Measurements from ENCODE around the gene AK4.

DNA sequence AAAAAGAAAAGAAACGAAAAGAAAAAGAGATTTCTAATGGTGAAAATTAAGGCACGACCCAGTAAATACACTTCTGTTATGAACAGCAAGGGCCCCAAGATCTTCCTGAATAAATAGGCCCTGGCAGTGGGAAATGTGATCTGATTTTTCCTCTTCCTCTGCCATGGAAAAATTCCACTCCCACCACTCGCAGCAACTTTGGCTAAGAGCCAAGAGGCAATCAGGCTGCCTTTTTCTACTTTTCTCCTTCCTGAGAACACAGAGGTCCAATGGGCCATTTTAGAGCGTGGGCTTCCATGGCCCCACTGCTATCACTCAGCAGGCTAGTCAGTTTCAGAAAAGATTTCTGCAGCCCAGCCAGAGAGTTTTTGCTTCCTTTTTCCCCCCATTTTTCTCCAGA lies 33.7 kb upstream of the AK4 start:
- TF ChIP-seq POLR2A (IDR thresholded peaks at IDR 0.05; ENCODE audit: low read length) = no peak
- TF ChIP-seq GATA1 (IDR thresholded peaks at IDR 0.05; ENCODE audit: low read depth, low read length) = no peak
